Heart left ventricle (tissue), 13 donors: Measurements from ENCODE around the gene MINDY4.

Experiments
- CTCF ChIP-seq, 12 donors: fragments of 200-600 bp; sonication (generic) in 4 of 12; IDR thresholded peaks; one replicate each; pipeline versions ENCODE4 v1.5.0 to v1.8.0; 2018 to 2022; ENCODE audit warnings: antibody characterized with exemption in 12 of 12, mild to moderate bottlenecking in 5 of 12
- POLR2A ChIP-seq, 2 donors: fragments of 450-650 bp; IDR thresholded peaks; one replicate each; pipeline ENCODE4 v1.6.1; 2017; ENCODE audit warnings: antibody characterized with exemption in 2 of 2, mild to moderate bottlenecking in 2 of 2, moderate library complexity in 2 of 2
- donor health status: ischemic (EF 13 %, LVEDD 7.1; RV severe dilation, severe dysfunction).
- donor health status: DM: no; HTN: yes; CAD: no.
- donor health status: DM: no; HTN: no; CAD: no.
- donor health status: ischemic (EF 25% LVEDD 6.9; RV normal size, moderate dysfunction).
- donor health status: ischemic (EF 25% LVEDD 5.7; RV mildly dilated, moderate dysfunction).
- donor health status: ischemic (EF 35%, LVEDD 5.7; RV mildly dilated, moderate dysfunction).
- donor health status: nonischemic (EF 11% LVEDD 7.7; RV severe dilation, severe dysfunction).
- donor health status: DM: yes; HTN: yes; CAD: no.
- donor health status: PGD.
- donor health status: ischemic (EF 29% LVEDD 5.4; RV normal size, mild dysfunction).
- donor health status: nonischemic (EF 23%, LVEDD 6.1; RV moderate dilation, normal function).

DNA sequence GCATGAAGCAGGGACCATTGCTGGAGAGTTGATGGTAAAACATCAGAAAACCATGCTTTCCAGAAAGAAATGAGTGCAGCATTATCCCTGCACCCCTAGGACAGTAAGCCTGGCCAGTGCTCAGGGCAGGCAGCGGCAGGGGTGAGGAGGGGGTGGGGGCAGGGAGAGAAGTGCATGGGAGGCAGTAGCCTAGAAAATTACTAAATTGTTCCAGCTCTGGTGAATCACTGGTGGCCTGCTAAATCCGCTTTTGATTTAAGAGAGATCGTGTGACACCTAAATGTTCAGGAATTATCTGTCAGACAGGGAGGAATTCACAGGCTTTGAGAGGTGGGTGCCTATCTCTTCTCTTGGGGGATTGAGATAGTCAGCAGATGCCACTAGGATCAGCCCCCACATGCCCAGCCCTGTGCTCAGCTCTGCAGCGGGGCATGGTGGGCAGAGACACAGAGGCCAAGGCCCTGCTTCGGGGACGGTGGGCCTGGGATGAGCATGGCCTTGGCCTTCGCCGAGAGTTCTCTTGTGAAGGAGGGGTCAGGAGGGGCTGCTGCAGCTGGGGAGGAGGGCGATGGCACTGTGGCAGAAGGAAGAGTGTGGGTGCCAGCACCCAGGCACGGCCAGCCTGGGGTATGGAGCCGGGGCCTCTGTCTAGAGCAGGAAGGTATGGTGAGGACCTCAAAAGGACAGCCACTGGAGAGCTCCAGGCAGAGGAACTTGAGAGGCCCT is 135.5 kb downstream of the MINDY4 start:
- TF ChIP-seq CTCF (IDR thresholded peaks at IDR 0.05) (no peak), POLR2A (IDR thresholded peaks at IDR 0.05) (no peak)
